WERI-Rb-1 (cell line): Measurements from ENCODE around the gene DYSF.

Experiments used
- DNase-seq: peaks from one replicate; pipeline ENCODE4 v3.0.0-alpha.2; 2020
- H3K27ac ChIP-seq: fragments of 250-450 bp; sonication (Bioruptor Pico); 2 replicates; pipeline ENCODE4 v1.5.1; 2020; ENCODE audit warnings: mild to moderate bottlenecking, moderate library complexity
- H3K27me3 ChIP-seq: fragments of 250-450 bp; sonication (Bioruptor Pico); 2 replicates; pipeline ENCODE4 v1.5.1; 2021; ENCODE audit warnings: mild to moderate bottlenecking, low read depth, moderate library complexity; ENCODE audit not compliant: insufficient read depth, severe bottlenecking
- H3K36me3 ChIP-seq: fragments of 250-450 bp; sonication (Bioruptor Pico); 2 replicates; pipeline ENCODE4 v1.5.1; 2020; ENCODE audit warnings: mild to moderate bottlenecking, moderate library complexity
- H3K4me3 ChIP-seq: 2 replicates; pipeline ENCODE4 v1.5.1; 2011; ENCODE audit warnings: low read depth, mild to moderate bottlenecking, control low read depth, low read length
- H3K9me3 ChIP-seq: fragments of 250-450 bp; sonication (Bioruptor Pico); 2 replicates; pipeline ENCODE4 v1.5.1; 2021; ENCODE audit warnings: mild to moderate bottlenecking, moderate library complexity; ENCODE audit not compliant: severe bottlenecking
- CTCF ChIP-seq: IDR thresholded peaks from 2 replicates; pipeline ENCODE4 v1.5.1; 2011; ENCODE audit warnings: low read depth, mild to moderate bottlenecking, control low read depth, inconsistent platforms, low read length

Gene DYSF

GRCh38 chr2:71526975-71527374, 73.6 kb downstream of the DYSF start:
- TF ChIP-seq CTCF = no peak
- no peak overlapping the region for H3K4me3 ChIP-seq
- no peaks in the 10 kb centered on the region for H3K9me3 ChIP-seq
- H3K36me3 ChIP-seq = no peaks in the 10 kb centered on the region
- no peak overlapping the region for H3K27ac ChIP-seq
- no peak for DNase-seq
- H3K27me3 ChIP-seq = no peaks in the 10 kb centered on the region

- Histone ChIP-seq H3K9me3 (no peaks in the 10 kb centered on the region), H3K27me3 (no peaks in the 10 kb centered on the region), H3K36me3 (no peaks in the 10 kb centered on the region), H3K27ac (no peak overlapping the region), H3K4me3 (no peak overlapping the region)
- TF ChIP-seq CTCF = no peak
- no peak for DNase-seq
Measured at GRCh38 chr2:71528131-71528591, 74.8 kb downstream of the DYSF start.

GRCh38 chr2:71528749-71529148, 75.4 kb downstream of the DYSF start:
- H3K9me3 ChIP-seq = no peaks in the 10 kb centered on the region
- no peak overlapping the region for H3K27ac ChIP-seq
- no peaks in the 10 kb centered on the region for H3K27me3 ChIP-seq
- H3K36me3 ChIP-seq = no peaks in the 10 kb centered on the region
- no peak for TF ChIP-seq CTCF
- no peak for DNase-seq
- no peak overlapping the region for H3K4me3 ChIP-seq

GRCh38 chr2:71530211-71530610, 76.8 kb downstream of the DYSF start:
- Histone ChIP-seq H3K9me3 (no peaks in the 10 kb centered on the region), H3K4me3 (no peak overlapping the region), H3K27ac (no peak overlapping the region), H3K27me3 (no peaks in the 10 kb centered on the region), H3K36me3 (no peaks in the 10 kb centered on the region)
- DNase-seq = no peak
- TF ChIP-seq CTCF = no peak

GRCh38 chr2:71530641-71531332, 77.4 kb downstream of the DYSF start:
- H3K27me3 ChIP-seq = no peaks in the 10 kb centered on the region
- DNase-seq = peak; percentile 69
- H3K27ac ChIP-seq = no peak overlapping the region
- H3K36me3 ChIP-seq = no peaks in the 10 kb centered on the region
- no peak overlapping the region for H3K4me3 ChIP-seq
- peak; percentile 76 for TF ChIP-seq CTCF
- no peaks in the 10 kb centered on the region for H3K9me3 ChIP-seq

- DNase-seq = no peak
- Histone ChIP-seq H3K27me3 (no peaks in the 10 kb centered on the region), H3K9me3 (no peaks in the 10 kb centered on the region), H3K4me3 (no peak overlapping the region), H3K27ac (no peak overlapping the region), H3K36me3 (no peaks in the 10 kb centered on the region)
- no peak for TF ChIP-seq CTCF
Measured at GRCh38 chr2:71531522-71532047, 78.2 kb downstream of the DYSF start.
